22Rv1 (cell line): ENCODE measurements around the gene TRERF1.
"Not testable (repeated sequence)": the region's sequence is repeated elsewhere in the genome, so short reads cannot be mapped to it uniquely, and the experiment has no call there.

Source experiments
- H3K27ac ChIP-seq: fragments of 450-650 bp; 2 replicates; pipeline ENCODE4 v1.5.1; 2017
- ZFX ChIP-seq: fragments of 450-650 bp; IDR thresholded peaks from 2 replicates; pipeline ENCODE4 v1.6.1; 2017; ENCODE audit warnings: antibody characterized with exemption, borderline replicate concordance
- TF ChIP-seq, protein P1 (sequence below): fragments of 450-650 bp; IDR thresholded peaks from 2 replicates; pipeline ENCODE4 v1.5.1; 2017; ENCODE audit warnings: mild to moderate bottlenecking

TRERF1 gene

DNA sequence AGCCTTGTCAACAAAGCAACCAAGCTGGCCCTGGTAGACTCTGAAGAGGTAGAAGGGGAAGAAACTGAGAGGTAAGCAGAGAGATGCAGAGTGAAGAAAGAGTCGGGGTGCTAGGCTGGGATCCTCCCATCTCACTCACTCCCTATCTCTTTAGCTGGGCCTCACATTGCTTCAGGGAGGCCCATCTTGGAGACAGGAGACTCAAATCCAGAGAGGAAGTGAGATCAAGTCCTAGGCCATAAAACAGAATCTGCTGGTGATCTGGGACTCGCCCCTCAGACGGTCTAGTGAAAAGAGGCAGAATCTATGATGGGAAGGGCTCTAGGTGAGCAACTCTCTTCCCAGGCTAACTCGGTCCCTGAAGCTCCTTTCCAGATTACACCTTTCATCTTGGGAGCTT is 256.3 kb downstream of the TRERF1 start:
- H3K27ac ChIP-seq: no peak overlapping the region

GRCh38 chr6:42194056-42194455 is 257.7 kb downstream of the TRERF1 start:
- TF ChIP-seq ZFX: no peak
- TF ChIP-seq, protein P1, sequence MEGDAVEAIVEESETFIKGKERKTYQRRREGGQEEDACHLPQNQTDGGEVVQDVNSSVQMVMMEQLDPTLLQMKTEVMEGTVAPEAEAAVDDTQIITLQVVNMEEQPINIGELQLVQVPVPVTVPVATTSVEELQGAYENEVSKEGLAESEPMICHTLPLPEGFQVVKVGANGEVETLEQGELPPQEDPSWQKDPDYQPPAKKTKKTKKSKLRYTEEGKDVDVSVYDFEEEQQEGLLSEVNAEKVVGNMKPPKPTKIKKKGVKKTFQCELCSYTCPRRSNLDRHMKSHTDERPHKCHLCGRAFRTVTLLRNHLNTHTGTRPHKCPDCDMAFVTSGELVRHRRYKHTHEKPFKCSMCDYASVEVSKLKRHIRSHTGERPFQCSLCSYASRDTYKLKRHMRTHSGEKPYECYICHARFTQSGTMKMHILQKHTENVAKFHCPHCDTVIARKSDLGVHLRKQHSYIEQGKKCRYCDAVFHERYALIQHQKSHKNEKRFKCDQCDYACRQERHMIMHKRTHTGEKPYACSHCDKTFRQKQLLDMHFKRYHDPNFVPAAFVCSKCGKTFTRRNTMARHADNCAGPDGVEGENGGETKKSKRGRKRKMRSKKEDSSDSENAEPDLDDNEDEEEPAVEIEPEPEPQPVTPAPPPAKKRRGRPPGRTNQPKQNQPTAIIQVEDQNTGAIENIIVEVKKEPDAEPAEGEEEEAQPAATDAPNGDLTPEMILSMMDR: no peak
- no peak overlapping the region for H3K27ac ChIP-seq

More for the DNA sequence above, 256.3 kb downstream of the TRERF1 start:
- TF ChIP-seq, protein P1: no peak
- TF ChIP-seq ZFX: no peak

DNA sequence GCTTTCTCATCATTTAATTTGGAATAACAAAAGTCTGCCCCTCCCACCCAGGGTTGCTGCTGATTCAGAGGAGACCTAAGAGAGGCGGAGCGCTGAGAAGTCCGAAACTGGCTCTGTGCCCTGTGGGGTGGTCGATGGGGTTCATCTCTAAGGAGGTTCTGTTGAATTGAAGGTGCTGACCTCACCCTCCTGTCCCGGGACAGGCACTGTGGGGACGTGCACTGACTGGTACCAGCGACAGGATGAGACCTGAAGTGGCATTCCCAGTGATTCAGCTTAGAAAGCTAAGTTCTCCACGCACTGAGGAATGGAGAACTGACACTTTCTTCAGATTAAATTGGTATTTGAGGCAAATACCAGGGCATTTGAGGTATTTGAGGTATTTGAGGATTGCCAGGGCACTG is 258.2 kb downstream of the TRERF1 start:
- no peak overlapping the region for H3K27ac ChIP-seq
- TF ChIP-seq, protein P1: no peak
- TF ChIP-seq ZFX: no peak

DNA sequence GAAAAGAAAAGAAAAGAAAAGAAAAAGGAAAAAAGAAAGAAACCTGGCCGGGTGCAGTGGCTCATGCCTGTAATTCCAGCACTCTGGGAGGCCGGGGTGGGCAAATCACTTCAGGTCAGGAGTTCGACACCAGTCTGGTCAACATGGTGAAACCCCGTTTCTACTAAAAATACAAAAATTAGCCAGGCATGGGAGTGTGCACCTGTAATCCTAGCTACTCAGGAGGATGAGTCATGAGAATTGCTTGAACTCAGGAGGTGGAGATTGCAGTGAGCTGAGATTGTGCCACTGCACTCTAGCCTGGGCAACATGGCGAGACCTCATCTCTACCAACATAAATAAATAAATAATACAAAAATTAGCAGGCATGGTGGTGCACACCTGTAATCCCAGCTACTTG is 259.3 kb downstream of the TRERF1 start:
- H3K27ac ChIP-seq: not testable (repeated sequence)

DNA sequence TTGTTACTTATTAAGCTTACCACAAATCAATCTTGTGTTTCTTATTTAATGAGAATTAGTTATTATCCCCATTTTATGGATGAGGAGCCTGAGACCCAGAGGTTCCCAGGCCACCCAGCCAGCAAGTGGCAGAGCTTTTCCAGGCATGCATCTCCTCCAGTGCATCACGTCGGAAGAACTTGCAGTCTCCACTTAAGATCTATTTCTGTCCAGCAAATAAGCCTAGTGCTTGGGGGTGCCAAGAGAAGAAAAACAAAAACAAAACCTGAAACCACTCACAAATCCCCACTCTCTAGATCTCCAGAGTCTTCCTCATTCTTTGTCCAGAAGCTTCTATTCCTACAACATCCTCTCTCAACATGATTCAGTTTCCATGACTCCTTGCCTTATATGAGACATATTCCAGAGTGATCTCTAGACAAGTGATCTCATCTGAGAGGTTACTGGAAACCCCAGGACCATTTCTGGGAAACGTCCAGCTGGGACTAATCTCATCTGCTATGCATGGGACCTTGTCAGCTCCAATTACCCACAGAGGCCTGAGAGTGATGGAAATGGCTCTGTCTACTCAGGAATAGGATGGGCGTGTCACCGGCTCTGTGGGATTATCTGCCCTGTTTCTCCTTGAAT is 261.1 kb downstream of the TRERF1 start:
- H3K27ac ChIP-seq: no peak overlapping the region
- TF ChIP-seq, protein P1: no peak
- no peak for TF ChIP-seq ZFX

DNA sequence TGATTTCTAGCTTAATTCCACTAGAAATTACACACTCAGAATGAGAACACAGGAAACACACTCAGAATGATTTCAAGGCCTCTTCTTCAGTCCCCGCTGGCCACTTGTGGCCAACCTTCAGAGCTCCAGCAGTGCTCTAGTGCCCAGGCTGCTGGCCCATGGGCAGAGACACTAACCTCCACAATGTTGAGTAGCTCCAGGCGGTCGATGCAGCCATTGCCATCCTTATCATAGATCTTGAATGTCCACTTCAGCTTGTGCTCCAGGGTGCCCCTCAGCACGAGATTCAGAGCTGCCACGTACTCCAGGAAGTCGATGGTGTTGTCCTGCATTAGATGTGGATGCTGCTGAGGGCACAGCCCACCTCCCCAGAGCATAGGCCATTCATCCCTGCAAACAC is 263.3 kb downstream of the TRERF1 start:
- H3K27ac ChIP-seq: no peak overlapping the region
- TF ChIP-seq ZFX: no peak

DNA sequence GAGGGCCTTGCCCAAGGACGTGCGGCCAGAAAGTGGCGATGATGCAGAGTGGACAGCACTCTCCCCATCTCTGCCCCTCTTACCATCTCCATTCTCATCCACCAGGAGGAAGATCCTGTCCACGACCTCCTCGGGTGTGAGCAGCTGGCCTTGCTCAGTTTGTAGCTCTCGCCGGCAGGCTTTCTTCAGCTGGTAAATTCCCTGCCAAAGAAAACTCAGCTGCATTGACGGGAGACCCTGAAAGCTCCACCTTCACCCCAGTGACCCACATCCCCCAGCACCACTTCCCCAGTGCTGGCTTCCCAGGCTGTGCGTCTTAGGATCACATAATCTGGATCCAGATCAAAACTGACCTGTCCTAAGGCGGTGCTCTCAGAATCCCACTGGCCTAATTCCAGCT is 266.1 kb downstream of the TRERF1 start:
- no peak overlapping the region for H3K27ac ChIP-seq
- TF ChIP-seq ZFX: no peak
- TF ChIP-seq, protein P1: no peak

GRCh38 chr6:42184475-42184874 is 267.3 kb downstream of the TRERF1 start:
- no peak for TF ChIP-seq ZFX
- TF ChIP-seq, protein P1: no peak
- no peak overlapping the region for H3K27ac ChIP-seq
